Fibroblast of lung (primary cell): ENCODE results near the gene HERC6. TPM values are rescaled to one million over a fixed set of nuclear protein-coding genes. Genes with fewer than 3 reads are reported as not detected.

Source experiments
- DNase-seq, 2 donors: peaks; one replicate each; pipeline versions ENCODE4 v3.0.0 to v3.0.0-alpha.2; 2010; ENCODE audit warnings: low read depth in 2 of 2
- H2AFZ ChIP-seq: 2 replicates; pipeline ENCODE4 v1.5.1; 2012; ENCODE audit warnings: low read length, control low read depth, inconsistent platforms
- H3K27ac ChIP-seq: 2 replicates; pipeline ENCODE4 v1.5.1; 2011; ENCODE audit warnings: low read length, control low read depth; ENCODE audit not compliant: insufficient read depth
- H3K27me3 ChIP-seq: 2 replicates; pipeline ENCODE4 v1.5.1; 2011; ENCODE audit warnings: mild to moderate bottlenecking, low read length; ENCODE audit not compliant: control insufficient read depth, insufficient read depth
- H3K36me3 ChIP-seq: 2 replicates; pipeline ENCODE4 v1.5.1; 2011; ENCODE audit warnings: low read length; ENCODE audit not compliant: control insufficient read depth, insufficient read depth
- H3K4me1 ChIP-seq: 2 replicates; pipeline ENCODE4 v1.5.1; 2011; ENCODE audit warnings: low read length; ENCODE audit not compliant: control insufficient read depth, insufficient read depth; ENCODE audit errors: extremely low read depth
- H3K4me2 ChIP-seq: 2 replicates; pipeline ENCODE4 v1.5.1; 2011; ENCODE audit warnings: low read length, control low read depth; ENCODE audit not compliant: insufficient read depth; ENCODE audit errors: extremely low read depth
- H3K4me3 ChIP-seq, 4 experiments: fragments of 200-600 bp in 1 of 4; sonication (generic) in 1 of 4; replicated peaks in 1 of 4; 2 replicates each; pipeline ENCODE4 v1.5.1; 2011 to 2016; ENCODE audit warnings: low read length in 4 of 4, low read depth in 3 of 4, mild to moderate bottlenecking in 3 of 4, control low read depth in 2 of 4, inconsistent platforms in 1 of 4, mixed read lengths in 1 of 4; ENCODE audit not compliant: insufficient read depth in 1 of 4; ENCODE audit errors: control extremely low read depth in 1 of 4
- H3K79me2 ChIP-seq: 2 replicates; pipeline ENCODE4 v1.5.1; 2012; ENCODE audit warnings: mild to moderate bottlenecking, low read length, inconsistent platforms; ENCODE audit not compliant: control insufficient read depth, insufficient read depth
- H3K9ac ChIP-seq: 2 replicates; pipeline ENCODE4 v1.5.1; 2011; ENCODE audit warnings: mild to moderate bottlenecking, low read length, control low read depth; ENCODE audit not compliant: insufficient read depth
- H3K9me3 ChIP-seq: 2 replicates; pipeline ENCODE4 v1.5.1; 2012; ENCODE audit warnings: low read depth, low read length; ENCODE audit not compliant: control insufficient read depth, insufficient read depth
- H4K20me1 ChIP-seq: 2 replicates; pipeline ENCODE4 v1.5.1; 2011; ENCODE audit warnings: low read length; ENCODE audit not compliant: control insufficient read depth, insufficient read depth; ENCODE audit errors: extremely low read depth
- CTCF ChIP-seq, 2 donors: IDR thresholded peaks in 1 of 2; conservative IDR thresholded peaks in 1 of 2; 1 replicate in 1 of 2; 2 replicates in 1 of 2; pipeline ENCODE4 v1.5.1; 2011 to 2012; ENCODE audit warnings: low read length in 2 of 2, control low read depth in 1 of 2, inconsistent platforms in 1 of 2, low read depth in 1 of 2, mild to moderate bottlenecking in 1 of 2
- EZH2 ChIP-seq: IDR thresholded peaks from 2 replicates; pipeline ENCODE4 v1.5.1; 2012; ENCODE audit warnings: low read length, control low read depth, mild to moderate bottlenecking; ENCODE audit errors: missing control alignments
- polyA plus RNA-seq, 2 donors: library from polyadenylated mRNA; depleted of rRNA in 1 of 2; stranded (reverse) in 1 of 2; unstranded in 1 of 2; fragments of >200 nt; gene quantifications; 2 replicates each; pipeline ENCODE4 v1.2.1, GENCODE V29; 2011 to 2012; ENCODE audit warnings: missing spikeins in 1 of 2
- total RNA-seq: library from RNA; depleted of rRNA; stranded (reverse); fragments of >200 nt; gene quantifications from 2 replicates; pipeline ENCODE4 v1.2.1, GENCODE V29; 2014

HERC6 gene
- total and polyA plus RNA-seq, 2 donors (not counting 1 experiment from before 2014, with no cell fraction given) = 6.3 to 12.9 TPM

GRCh38 chr4:88458104-88458740 is 79.6 kb downstream of the HERC6 start:
- no peaks in the 10 kb centered on the region for H3K79me2 ChIP-seq
- no peaks in the 10 kb centered on the region for H3K36me3 ChIP-seq
- no peaks in the 10 kb centered on the region for H4K20me1 ChIP-seq
- peaks cover 7% of the 10 kb centered on the region for H3K27me3 ChIP-seq
- H3K9me3 ChIP-seq = no peaks in the 10 kb centered on the region
- H2AFZ ChIP-seq = no peak overlapping the region
- no peak overlapping the region for H3K4me3 ChIP-seq
- no peak for TF ChIP-seq CTCF (conservative IDR thresholded peaks at IDR 0.05 in 1 of 2, IDR thresholded peaks at IDR 0.05 in 1 of 2; ENCODE audit: low read depth in 1 of 2, low read length in 2 of 2)
- no peak for TF ChIP-seq EZH2
- H3K9ac ChIP-seq = no peak overlapping the region
- peak in 1 of 2 donors; percentile 17 for DNase-seq
- H3K27ac ChIP-seq = no peak overlapping the region
- H3K4me2 ChIP-seq = no peak overlapping the region
- no peaks in the 10 kb centered on the region for H3K4me1 ChIP-seq

GRCh38 chr4:88465653-88466192 is 87.1 kb downstream of the HERC6 start:
- Histone ChIP-seq H4K20me1 (no peaks in the 10 kb centered on the region), H3K4me2 (no peak overlapping the region), H3K27ac (no peak overlapping the region), H3K79me2 (no peaks in the 10 kb centered on the region), H3K9ac (no peak overlapping the region), H2AFZ (no peak overlapping the region), H3K27me3 (no peaks in the 10 kb centered on the region), H3K4me3 (no peak overlapping the region), H3K36me3 (no peaks in the 10 kb centered on the region), H3K4me1 (no peaks in the 10 kb centered on the region), H3K9me3 (no peaks in the 10 kb centered on the region)
- no peak for TF ChIP-seq CTCF (conservative IDR thresholded peaks at IDR 0.05 in 1 of 2, IDR thresholded peaks at IDR 0.05 in 1 of 2; ENCODE audit: low read depth in 1 of 2, low read length in 2 of 2)
- TF ChIP-seq EZH2 = no peak
- DNase-seq = no peak

- no peak for DNase-seq
These were observed 88.7 kb downstream of the HERC6 start for GRCh38 chr4:88467392-88467791.

More at GRCh38 chr4:88467392-88467791, 88.7 kb downstream of the HERC6 start:
- Histone ChIP-seq H3K9me3 (no peaks in the 10 kb centered on the region), H3K27ac (no peak overlapping the region), H3K4me3 (no peak overlapping the region), H2AFZ (no peak overlapping the region), H4K20me1 (no peaks in the 10 kb centered on the region), H3K4me1 (no peaks in the 10 kb centered on the region), H3K4me2 (no peak overlapping the region), H3K9ac (no peak overlapping the region), H3K36me3 (no peaks in the 10 kb centered on the region), H3K79me2 (no peaks in the 10 kb centered on the region), H3K27me3 (no peaks in the 10 kb centered on the region)
- TF ChIP-seq EZH2 = no peak
- no peak for TF ChIP-seq CTCF (conservative IDR thresholded peaks at IDR 0.05 in 1 of 2, IDR thresholded peaks at IDR 0.05 in 1 of 2; ENCODE audit: low read depth in 1 of 2, low read length in 2 of 2)
